ENCODE results near the gene INO80D. TPM values are rescaled to one million over a fixed set of nuclear protein-coding genes. Genes with fewer than 3 reads are reported as not detected.

Gene INO80D
- total and polyA plus RNA-seq, 2 of the 13 experiments (the other 11 are each of a cell fraction or from before 2014, with no cell fraction given) = 7.6 to 7.9 TPM

- TF ChIP-seq TRAFD1 (CRISPR knock-in tag; IDR thresholded peaks at IDR 0.05; ENCODE audit: borderline replicate concordance) (no peak), AKAP8 (CRISPR knock-in tag; IDR thresholded peaks at IDR 0.05) (no peak), YY1 (IDR thresholded peaks at IDR 0.05; ENCODE audit: insufficient read depth, insufficient replicate concordance, low read depth, low read length) (no peak), CCAR2 (optimal IDR thresholded peaks at IDR 0.05; ENCODE audit: low read depth, low read length) (no peak), KDM3A (CRISPR knock-in tag; IDR thresholded peaks at IDR 0.05; ENCODE audit: low read depth) (no peak), RXRB (CRISPR knock-in tag; IDR thresholded peaks at IDR 0.05; ENCODE audit: borderline replicate concordance) (peak; percentile 33; the same call in 1 of the 2 replicates), ZNF235 (CRISPR knock-in tag; IDR thresholded peaks at IDR 0.05; ENCODE audit: borderline replicate concordance) (no peak), TBP (CRISPR knock-in tag; IDR thresholded peaks at IDR 0.05) (no peak), CENPBD1 (CRISPR knock-in tag; IDR thresholded peaks at IDR 0.05; ENCODE audit: borderline replicate concordance, low read depth) (no peak), GPN1 (CRISPR knock-in tag; IDR thresholded peaks at IDR 0.05; ENCODE audit: borderline replicate concordance) (no peak), ZBTB34 (CRISPR knock-in tag; IDR thresholded peaks at IDR 0.05) (no peak), ZNF605 (CRISPR knock-in tag; IDR thresholded peaks at IDR 0.05) (no peak), EED (CRISPR knock-in tag; IDR thresholded peaks at IDR 0.05) (no peak), RAD21 (CRISPR knock-in tag; IDR thresholded peaks at IDR 0.05) (no peak), ZNF142 (CRISPR knock-in tag; IDR thresholded peaks at IDR 0.05) (no peak), SRSF4 (IDR thresholded peaks at IDR 0.05; ENCODE audit: low read depth, low read length, poor library complexity, severe bottlenecking) (no peak), ZNF143 (CRISPR knock-in tag; IDR thresholded peaks at IDR 0.05) (no peak), ZNF660 (CRISPR knock-in tag; IDR thresholded peaks at IDR 0.05; ENCODE audit: borderline replicate concordance, low read depth) (no peak), HDAC1 (CRISPR knock-in tag; IDR thresholded peaks at IDR 0.05) (no peak), JUNB (CRISPR knock-in tag; IDR thresholded peaks at IDR 0.05; ENCODE audit: borderline replicate concordance) (no peak), MTF1 (CRISPR knock-in tag; IDR thresholded peaks at IDR 0.05) (no peak), ZNF547 (CRISPR knock-in tag; IDR thresholded peaks at IDR 0.05) (no peak), SAFB2 (CRISPR knock-in tag; IDR thresholded peaks at IDR 0.05; ENCODE audit: borderline replicate concordance, low read depth) (no peak)
Observed at GRCh38 chr2:205972113-205972512, 113.9 kb downstream of the INO80D start (continued).

Data from HepG2 (cell line).